HG03521 (cell line): ENCODE measurements around the gene LMF1.
"Not testable (repeated sequence)": the region's sequence is repeated elsewhere in the genome, so short reads cannot be mapped to it uniquely, and the experiment has no call there.

Source experiments
- ATAC-seq: cut with Tn5 transposase; IDR thresholded peaks from one replicate; pipeline ENCODE4 v1.9.1; 2021; ENCODE audit warnings: mild to moderate bottlenecking, moderate library complexity; ENCODE audit not compliant: unreplicated experiment

The LMF1 gene

GRCh38 chr16:898761-899682 lies 71.8 kb downstream of the LMF1 start:
- no peak for ATAC-seq

GRCh38 chr16:898216-898615 lies 72.6 kb downstream of the LMF1 start:
- no peak for ATAC-seq

GRCh38 chr16:897701-898100 lies 73.1 kb downstream of the LMF1 start:
- ATAC-seq: no peak

GRCh38 chr16:897200-897543 lies 73.6 kb downstream of the LMF1 start:
- ATAC-seq: no peak

- ATAC-seq: no peak
These were observed 74.3 kb downstream of the LMF1 start for GRCh38 chr16:896261-897199.

DNA sequence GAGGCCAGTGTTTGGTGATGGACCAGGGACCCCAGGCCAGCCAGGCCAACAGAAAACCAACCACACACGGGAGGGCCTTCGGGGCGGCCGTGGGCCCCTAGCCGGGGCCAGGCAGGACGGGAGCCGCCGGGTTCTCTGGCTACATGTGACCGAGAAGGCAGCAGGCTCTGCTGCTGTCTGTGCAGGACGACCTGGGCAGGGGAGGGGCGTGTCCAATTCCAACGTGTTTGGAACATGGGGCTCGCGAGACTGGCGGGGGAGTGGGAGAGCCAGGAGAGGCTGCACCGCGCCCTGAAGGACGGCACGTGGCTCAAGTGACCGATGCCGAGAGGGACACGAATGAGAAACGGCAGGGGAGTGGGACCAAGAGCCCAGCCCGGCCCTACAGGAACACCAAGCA lies 75.4 kb downstream of the LMF1 start:
- no peak for ATAC-seq

DNA sequence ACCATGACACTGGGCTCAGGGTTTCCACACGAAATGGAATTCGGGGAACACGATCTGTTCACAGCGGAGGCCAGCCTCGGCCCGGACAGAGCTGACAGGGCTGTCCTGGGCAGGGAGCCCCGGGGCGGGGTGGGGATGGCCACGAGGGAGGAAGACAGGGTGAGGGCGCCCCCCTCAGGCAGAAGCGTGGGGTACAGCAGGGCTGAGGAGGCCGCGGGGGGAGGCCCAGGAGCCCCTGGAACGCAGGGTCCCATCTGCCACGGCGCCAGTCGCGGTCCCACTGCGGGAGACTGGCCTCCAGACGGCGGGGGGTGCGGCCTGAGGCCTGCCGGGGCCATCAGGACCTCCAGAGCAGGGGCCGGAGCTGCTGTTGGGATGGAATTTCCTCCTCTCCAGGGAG lies 75.9 kb downstream of the LMF1 start:
- ATAC-seq: no peak

DNA sequence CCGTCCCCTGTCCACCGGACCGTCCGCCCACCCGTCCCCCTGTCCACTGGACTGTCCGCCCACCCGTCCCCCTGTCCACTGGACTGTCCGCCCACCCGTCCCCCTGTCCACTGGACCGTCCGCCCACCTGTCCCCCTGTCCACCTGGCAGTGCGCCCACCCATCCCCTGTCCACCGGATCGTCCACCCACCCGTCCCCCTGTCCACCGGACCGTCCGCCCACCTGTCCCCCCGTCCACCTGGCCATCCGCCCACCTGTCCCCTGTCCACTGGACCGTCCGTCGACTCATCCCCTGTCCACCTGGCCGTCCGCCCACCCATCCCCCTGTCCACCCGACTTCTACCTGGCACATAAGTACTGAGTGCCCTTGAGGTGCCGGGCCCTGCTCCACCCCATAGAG lies 76.6 kb downstream of the LMF1 start:
- no peak for ATAC-seq

- no peak for ATAC-seq
These were observed 77.4 kb downstream of the LMF1 start for GRCh38 chr16:893360-893759.

- no peak for ATAC-seq
These were observed 78.1 kb downstream of the LMF1 start for GRCh38 chr16:892536-893255.

DNA sequence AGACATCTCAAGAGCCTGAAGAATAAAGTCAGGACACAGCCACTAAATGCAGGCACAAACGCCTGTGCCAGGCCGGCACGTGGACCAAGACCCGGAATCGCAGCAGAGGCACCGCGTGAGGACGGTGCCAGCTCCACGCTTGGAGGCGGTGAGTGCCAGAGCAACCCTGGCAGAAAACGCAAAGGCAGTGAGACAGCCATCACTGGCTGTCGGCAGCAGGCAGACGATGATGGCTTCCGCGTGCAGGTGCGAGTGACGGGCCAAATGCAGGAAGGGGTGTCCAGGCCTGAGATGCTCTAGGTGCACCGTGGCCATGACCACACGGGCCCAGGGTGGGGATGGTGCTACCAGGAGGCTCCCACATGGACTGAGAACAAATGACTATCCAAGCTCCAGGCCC lies 78.8 kb downstream of the LMF1 start:
- ATAC-seq: no peak

- no peak for ATAC-seq
These were observed 79.4 kb downstream of the LMF1 start for GRCh38 chr16:891353-891740.

GRCh38 chr16:890716-891352 lies 80.0 kb downstream of the LMF1 start:
- ATAC-seq: no peak

DNA sequence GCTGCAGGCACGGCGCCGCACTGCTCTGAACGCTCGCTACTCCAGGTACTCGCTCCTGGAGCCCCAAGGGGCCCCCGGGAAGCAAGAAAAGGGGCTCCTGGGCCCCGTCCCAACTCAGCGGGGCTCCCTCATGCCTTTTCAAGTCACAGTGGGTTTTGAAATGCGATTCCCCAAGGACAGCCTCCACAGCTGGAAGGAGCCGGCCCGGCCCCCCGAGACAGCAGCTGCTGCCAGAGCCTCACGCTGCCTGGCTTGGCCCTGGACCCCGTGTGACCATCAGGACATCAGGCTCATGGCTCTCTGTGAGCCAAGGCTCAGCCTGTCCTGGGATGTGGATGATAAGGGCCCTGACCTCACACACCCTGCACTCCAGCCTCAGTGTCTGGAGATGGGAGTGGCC lies 80.6 kb downstream of the LMF1 start:
- no peak for ATAC-seq

DNA sequence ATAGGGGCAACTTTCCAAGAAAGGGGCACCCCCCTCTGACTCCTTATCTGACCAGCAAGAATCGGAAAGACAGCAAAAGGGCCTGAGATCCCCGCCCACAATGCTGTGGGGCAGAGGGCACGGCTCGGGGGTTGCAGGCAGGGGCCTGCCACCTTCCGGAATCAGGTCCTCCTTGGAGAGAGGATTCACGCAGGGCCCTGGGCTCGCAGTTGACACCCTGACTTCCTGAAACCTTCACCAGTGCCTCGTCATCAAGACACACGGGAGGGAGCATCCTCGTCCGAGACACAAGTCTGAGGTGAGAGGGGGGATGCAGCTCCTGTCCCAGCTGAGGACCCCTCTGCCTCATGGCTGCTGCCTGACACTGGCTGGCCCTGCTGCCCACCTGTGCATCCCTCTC lies 81.2 kb downstream of the LMF1 start:
- ATAC-seq: no peak

GRCh38 chr16:888901-889570 lies 81.7 kb downstream of the LMF1 start:
- no peak for ATAC-seq

- ATAC-seq: not testable (repeated sequence)
These were observed 82.3 kb downstream of the LMF1 start for GRCh38 chr16:888456-888855.

DNA sequence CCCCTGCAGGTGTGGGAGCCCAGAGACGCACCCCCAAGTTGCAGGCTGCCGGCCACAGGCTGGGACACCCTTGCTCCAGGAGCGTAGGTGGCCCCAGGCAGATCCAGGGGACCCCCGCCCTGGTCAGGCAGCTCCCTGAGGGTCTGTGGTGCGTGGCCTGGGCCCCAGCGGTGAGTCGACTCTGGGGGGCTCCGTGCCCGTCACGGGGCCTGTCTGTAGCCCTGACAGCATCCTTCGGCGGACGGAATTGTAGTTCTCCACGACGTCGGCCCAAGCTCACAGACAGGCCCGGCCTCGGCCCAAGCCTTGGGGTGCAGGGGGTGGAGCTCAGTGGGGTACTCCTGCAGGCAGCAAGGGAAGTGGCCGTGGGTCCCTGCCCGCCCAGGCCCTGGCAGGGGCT lies 82.9 kb downstream of the LMF1 start:
- ATAC-seq: no peak

- no peak for ATAC-seq
These were observed 83.7 kb downstream of the LMF1 start for GRCh38 chr16:886802-887731.
